Omental fat pad (tissue), 4 donors: ENCODE results near the gene SLC7A6OS. TPM values are rescaled to one million over a fixed set of nuclear protein-coding genes. Genes with fewer than 3 reads are reported as not detected.

Experiments used
- ATAC-seq: fragments of 150-250 bp; one replicate; pipeline ENCODE4 v1.9.1; 2016; ENCODE audit warnings: mild to moderate bottlenecking, moderate library complexity; ENCODE audit not compliant: low FRiP score
- DNase-seq: peaks from one replicate; pipeline ENCODE4 v3.0.0-alpha.2; 2019; ENCODE audit warnings: low spot score
- CTCF ChIP-seq, 3 donors: fragments of 450-650 bp; IDR thresholded peaks; one replicate each; pipeline ENCODE4 v1.5.1; 2016 to 2017; ENCODE audit warnings: antibody characterized with exemption in 3 of 3, mild to moderate bottlenecking in 3 of 3, moderate library complexity in 2 of 3
- total RNA-seq, 4 donors: library from RNA; depleted of rRNA; stranded (reverse); fragments of >200 nt; gene quantifications; one replicate each; pipeline ENCODE4 v1.1.0, GENCODE V29; 2016

Gene SLC7A6OS
- total RNA-seq, 4 donors from 2014 or later, result 7.2 to 19.7 (median 14.7) TPM

GRCh38 chr16:68350813-68351350, 40.1 kb upstream of the SLC7A6OS start:
- ATAC-seq (no peak), DNase-seq (no peak)
- TF ChIP-seq CTCF (IDR thresholded peaks at IDR 0.05), result no peak

- DNase-seq, result no peak
- ATAC-seq, result no peak
- TF ChIP-seq CTCF (IDR thresholded peaks at IDR 0.05), result no peak
Measured at GRCh38 chr16:68349838-68350410, 39.2 kb upstream of the SLC7A6OS start.

- no peak for DNase-seq
- no peak for TF ChIP-seq CTCF (IDR thresholded peaks at IDR 0.05)
- no peak for ATAC-seq
Measured at GRCh38 chr16:68348639-68349445, 38.1 kb upstream of the SLC7A6OS start.

- DNase-seq (no peak), ATAC-seq (no peak)
- TF ChIP-seq CTCF (IDR thresholded peaks at IDR 0.05), result no peak
Measured at GRCh38 chr16:68347605-68348004, 36.9 kb upstream of the SLC7A6OS start.

GRCh38 chr16:68346892-68347480, 36.2 kb upstream of the SLC7A6OS start:
- DNase-seq (no peak), ATAC-seq (no peak)
- TF ChIP-seq CTCF (IDR thresholded peaks at IDR 0.05), result no peak

- no peak for DNase-seq
- TF ChIP-seq CTCF (IDR thresholded peaks at IDR 0.05), result no peak
- ATAC-seq, result no peak
Measured at GRCh38 chr16:68345958-68346635, 35.4 kb upstream of the SLC7A6OS start.
